IPS-18a (cell line): ENCODE results near the gene HOXB3.
A peak's percentile ranks its signal among the peaks of the same experiment; 100 is the strongest.

Source experiments
- H3K27ac ChIP-seq: one replicate; pipeline ENCODE4 v1.5.1; 2013; ENCODE audit warnings: low read length
- H3K27me3 ChIP-seq: one replicate; pipeline ENCODE4 v1.6.1; 2013; ENCODE audit warnings: mild to moderate bottlenecking, low read length; ENCODE audit not compliant: control insufficient read depth, insufficient read depth
- H3K36me3 ChIP-seq: one replicate; pipeline ENCODE4 v1.6.1; 2013; ENCODE audit warnings: low read depth, low read length; ENCODE audit not compliant: control insufficient read depth
- H3K4me1 ChIP-seq: one replicate; pipeline ENCODE4 v1.6.1; 2013; ENCODE audit warnings: low read depth, low read length; ENCODE audit not compliant: control insufficient read depth
- H3K4me3 ChIP-seq: one replicate; pipeline ENCODE4 v1.5.1; 2013; ENCODE audit warnings: low read length
- H3K9ac ChIP-seq: one replicate; pipeline ENCODE4 v1.6.1; 2013; ENCODE audit warnings: mild to moderate bottlenecking, low read length, moderate library complexity
- H3K9me3 ChIP-seq: one replicate; pipeline ENCODE4 v1.6.1; 2013; ENCODE audit warnings: low read depth, low read length; ENCODE audit not compliant: control insufficient read depth

The HOXB3 gene

GRCh38 chr17:48630009-48630924 lies 40.2 kb upstream of the HOXB3 start:
- Histone ChIP-seq H3K27ac (no peak overlapping the region), H3K27me3 (peaks cover 100% of the 10 kb centered on the region), H3K4me3 (no peak overlapping the region), H3K9me3 (no peaks in the 10 kb centered on the region), H3K4me1 (no peaks in the 10 kb centered on the region), H3K9ac (no peak overlapping the region), H3K36me3 (no peaks in the 10 kb centered on the region)

- H3K27me3 ChIP-seq: peaks cover 100% of the 10 kb centered on the region
- no peak overlapping the region for H3K27ac ChIP-seq
- H3K36me3 ChIP-seq: no peaks in the 10 kb centered on the region
- no peaks in the 10 kb centered on the region for H3K4me1 ChIP-seq
- no peak overlapping the region for H3K4me3 ChIP-seq
- no peak overlapping the region for H3K9ac ChIP-seq
- no peaks in the 10 kb centered on the region for H3K9me3 ChIP-seq
Observed at GRCh38 chr17:48629411-48629759, 39.3 kb upstream of the HOXB3 start.

- no peak overlapping the region for H3K9ac ChIP-seq
- H3K27ac ChIP-seq: no peak overlapping the region
- no peaks in the 10 kb centered on the region for H3K9me3 ChIP-seq
- no peaks in the 10 kb centered on the region for H3K36me3 ChIP-seq
- H3K27me3 ChIP-seq: peaks cover 100% of the 10 kb centered on the region
- no peaks in the 10 kb centered on the region for H3K4me1 ChIP-seq
- no peak overlapping the region for H3K4me3 ChIP-seq
Observed at GRCh38 chr17:48628649-48629410, 38.8 kb upstream of the HOXB3 start.

GRCh38 chr17:48627623-48628521 lies 37.8 kb upstream of the HOXB3 start:
- Histone ChIP-seq H3K4me3 (no peak overlapping the region), H3K4me1 (no peaks in the 10 kb centered on the region), H3K36me3 (no peaks in the 10 kb centered on the region), H3K27ac (no peak overlapping the region), H3K27me3 (peaks cover 100% of the 10 kb centered on the region), H3K9me3 (no peaks in the 10 kb centered on the region), H3K9ac (no peak overlapping the region)

GRCh38 chr17:48627118-48627597 lies 37.1 kb upstream of the HOXB3 start:
- Histone ChIP-seq H3K4me3 (no peak overlapping the region), H3K9me3 (no peaks in the 10 kb centered on the region), H3K27me3 (peaks cover 100% of the 10 kb centered on the region), H3K9ac (no peak overlapping the region), H3K36me3 (no peaks in the 10 kb centered on the region), H3K27ac (no peak overlapping the region), H3K4me1 (no peaks in the 10 kb centered on the region)

- H3K9me3 ChIP-seq: no peaks in the 10 kb centered on the region
- H3K4me3 ChIP-seq: peak within 1 kb of the TSS; percentile 16
- H3K27ac ChIP-seq: no peak within 1 kb of the TSS
- peaks cover 100% of the 10 kb centered on the region for H3K27me3 ChIP-seq
- no peaks in the 10 kb centered on the region for H3K36me3 ChIP-seq
- H3K4me1 ChIP-seq: no peaks in the 10 kb centered on the region
- no peak within 1 kb of the TSS for H3K9ac ChIP-seq
Observed at GRCh38 chr17:48626245-48627117, 36.4 kb upstream of the HOXB3 start, which contains the start of gene HOXB9. Gene HOXB9 (minus strand): TSS chr17:48626358. CDS start chr17:48626269, 89 bp downstream.

GRCh38 chr17:48625495-48626244 lies 35.6 kb upstream of the HOXB3 start:
- H3K9ac ChIP-seq: no peak overlapping the region
- peaks cover 100% of the 10 kb centered on the region for H3K27me3 ChIP-seq
- H3K4me1 ChIP-seq: no peaks in the 10 kb centered on the region
- no peaks in the 10 kb centered on the region for H3K36me3 ChIP-seq
- H3K27ac ChIP-seq: no peak overlapping the region
- no peaks in the 10 kb centered on the region for H3K9me3 ChIP-seq
- H3K4me3 ChIP-seq: peak overlapping the region; percentile 16

- Histone ChIP-seq H3K36me3 (no peaks in the 10 kb centered on the region), H3K27ac (no peak overlapping the region), H3K9ac (no peak overlapping the region), H3K4me3 (peak overlapping the region; percentile 16), H3K27me3 (peaks cover 100% of the 10 kb centered on the region), H3K4me1 (no peaks in the 10 kb centered on the region), H3K9me3 (no peaks in the 10 kb centered on the region)
Observed at GRCh38 chr17:48624544-48625494, 34.8 kb upstream of the HOXB3 start.

- Histone ChIP-seq H3K9ac (no peak overlapping the region), H3K27me3 (peaks cover 100% of the 10 kb centered on the region), H3K36me3 (no peaks in the 10 kb centered on the region), H3K4me1 (no peaks in the 10 kb centered on the region), H3K27ac (no peak overlapping the region), H3K4me3 (no peak overlapping the region), H3K9me3 (no peaks in the 10 kb centered on the region)
Observed at GRCh38 chr17:48624118-48624517, 34.1 kb upstream of the HOXB3 start.
